ENCODE results near the gene FAR1.

FAR1 gene

GRCh38 chr11:13767471-13767870 is 99.0 kb downstream of the FAR1 start:
- Histone ChIP-seq H3K9ac (ENCODE audit: insufficient read length, low read depth) (no peak overlapping the region), H3K9me3 (ENCODE audit: insufficient read depth, low read length) (peaks cover 9% of the 10 kb centered on the region; the same call in 1 of the 2 replicates), H3K27me3 (ENCODE audit: insufficient read depth, insufficient read length) (no peaks in the 10 kb centered on the region), H3K4me1 (ENCODE audit: insufficient read depth, insufficient read length) (no peaks in the 10 kb centered on the region), H3K4me3 (ENCODE audit: insufficient read length, low read depth) (no peak overlapping the region), H3K36me3 (ENCODE audit: insufficient read depth, insufficient read length, low read length) (no peaks in the 10 kb centered on the region)
- TF ChIP-seq SUZ12 (IDR thresholded peaks at IDR 0.05; ENCODE audit: extremely low read depth, insufficient read depth, insufficient read length) (no peak), ZNF274 (IDR thresholded peaks at IDR 0.05; ENCODE audit: low read depth, low read length) (no peak), YY1 (IDR thresholded peaks at IDR 0.05; ENCODE audit: insufficient read depth, insufficient read length) (no peak)
- DNase-seq (ENCODE audit: low read depth, low spot score): no peak

DNA sequence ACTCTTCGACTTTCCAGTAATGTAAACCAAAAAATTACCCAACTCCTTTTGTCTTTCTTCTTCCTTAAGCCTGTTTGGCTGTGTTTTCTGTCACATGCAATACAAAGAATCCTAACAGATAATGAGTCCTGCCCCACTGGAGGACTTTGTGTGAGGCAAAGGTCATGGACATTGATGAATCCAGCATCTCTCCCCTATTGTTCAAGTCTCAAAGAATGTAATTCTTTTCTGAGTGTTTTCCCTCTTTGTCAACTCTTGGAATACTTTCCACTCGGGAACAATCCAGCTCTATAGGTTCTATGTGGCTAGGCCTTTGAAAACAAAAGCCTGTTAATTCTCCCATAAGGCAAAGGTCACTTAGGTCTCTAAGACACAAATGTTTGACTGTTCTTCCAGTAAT is 100.7 kb downstream of the FAR1 start:
- no peak overlapping the region for H3K9ac ChIP-seq (ENCODE audit: insufficient read length, low read depth)

DNA sequence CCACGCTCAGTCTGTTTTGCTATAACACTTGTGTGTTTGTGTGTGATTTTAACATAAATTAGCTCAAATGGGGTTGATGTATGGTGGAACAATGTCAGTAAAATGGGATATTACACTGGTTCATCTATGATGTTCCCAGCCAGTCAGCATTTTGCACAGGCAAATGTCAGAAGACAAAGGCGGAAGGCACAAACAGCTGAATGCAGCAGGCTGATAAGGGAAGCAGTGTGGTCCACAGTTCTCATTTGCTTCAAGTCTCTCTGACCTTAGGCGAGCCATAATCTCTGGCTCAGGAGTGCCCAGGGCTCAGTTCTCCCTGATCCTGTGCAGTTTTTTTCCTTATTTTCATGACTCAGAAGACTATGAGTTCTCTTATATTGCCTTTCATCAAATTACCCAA is 102.7 kb downstream of the FAR1 start:
- no peak overlapping the region for H3K9ac ChIP-seq (ENCODE audit: insufficient read length, low read depth)
- H3K4me3 ChIP-seq (ENCODE audit: insufficient read length, low read depth): no peak overlapping the region
- H3K9me3 ChIP-seq (ENCODE audit: insufficient read depth, low read length): peaks cover 9% of the 10 kb centered on the region; the same call in 1 of the 2 replicates
- H3K27me3 ChIP-seq (ENCODE audit: insufficient read depth, insufficient read length): no peaks in the 10 kb centered on the region
- H3K36me3 ChIP-seq (ENCODE audit: insufficient read depth, insufficient read length, low read length): no peaks in the 10 kb centered on the region
- no peaks in the 10 kb centered on the region for H3K4me1 ChIP-seq (ENCODE audit: insufficient read depth, insufficient read length)
- no peak for TF ChIP-seq YY1 (IDR thresholded peaks at IDR 0.05; ENCODE audit: insufficient read depth, insufficient read length)
- TF ChIP-seq SUZ12 (IDR thresholded peaks at IDR 0.05; ENCODE audit: extremely low read depth, insufficient read depth, insufficient read length): no peak
- no peak for TF ChIP-seq ZNF274 (IDR thresholded peaks at IDR 0.05; ENCODE audit: low read depth, low read length)
- no peak for DNase-seq (ENCODE audit: low read depth, low spot score)

More for the DNA sequence above, 100.7 kb downstream of the FAR1 start:
- no peaks in the 10 kb centered on the region for H3K4me1 ChIP-seq (ENCODE audit: insufficient read depth, insufficient read length)
- peaks cover 9% of the 10 kb centered on the region; the same call in 1 of the 2 replicates for H3K9me3 ChIP-seq (ENCODE audit: insufficient read depth, low read length)
- H3K36me3 ChIP-seq (ENCODE audit: insufficient read depth, insufficient read length, low read length): no peaks in the 10 kb centered on the region
- H3K27me3 ChIP-seq (ENCODE audit: insufficient read depth, insufficient read length): no peaks in the 10 kb centered on the region
- TF ChIP-seq SUZ12 (IDR thresholded peaks at IDR 0.05; ENCODE audit: extremely low read depth, insufficient read depth, insufficient read length): no peak
- TF ChIP-seq ZNF274 (IDR thresholded peaks at IDR 0.05; ENCODE audit: low read depth, low read length): no peak
- no peak for TF ChIP-seq YY1 (IDR thresholded peaks at IDR 0.05; ENCODE audit: insufficient read depth, insufficient read length)
- H3K4me3 ChIP-seq (ENCODE audit: insufficient read length, low read depth): no peak overlapping the region
- no peak for DNase-seq (ENCODE audit: low read depth, low spot score)

GRCh38 chr11:13772223-13773046 is 104.0 kb downstream of the FAR1 start:
- peaks cover 9% of the 10 kb centered on the region; the same call in 1 of the 2 replicates for H3K9me3 ChIP-seq (ENCODE audit: insufficient read depth, low read length)
- no peak overlapping the region for H3K9ac ChIP-seq (ENCODE audit: insufficient read length, low read depth)
- H3K36me3 ChIP-seq (ENCODE audit: insufficient read depth, insufficient read length, low read length): no peaks in the 10 kb centered on the region
- H3K4me3 ChIP-seq (ENCODE audit: insufficient read length, low read depth): no peak overlapping the region
- TF ChIP-seq SUZ12 (IDR thresholded peaks at IDR 0.05; ENCODE audit: extremely low read depth, insufficient read depth, insufficient read length) (no peak), YY1 (IDR thresholded peaks at IDR 0.05; ENCODE audit: insufficient read depth, insufficient read length) (no peak), ZNF274 (IDR thresholded peaks at IDR 0.05; ENCODE audit: low read depth, low read length) (no peak)
- no peaks in the 10 kb centered on the region for H3K27me3 ChIP-seq (ENCODE audit: insufficient read depth, insufficient read length)
- no peaks in the 10 kb centered on the region for H3K4me1 ChIP-seq (ENCODE audit: insufficient read depth, insufficient read length)
- peak; percentile 64 for DNase-seq (ENCODE audit: low read depth, low spot score)

DNA sequence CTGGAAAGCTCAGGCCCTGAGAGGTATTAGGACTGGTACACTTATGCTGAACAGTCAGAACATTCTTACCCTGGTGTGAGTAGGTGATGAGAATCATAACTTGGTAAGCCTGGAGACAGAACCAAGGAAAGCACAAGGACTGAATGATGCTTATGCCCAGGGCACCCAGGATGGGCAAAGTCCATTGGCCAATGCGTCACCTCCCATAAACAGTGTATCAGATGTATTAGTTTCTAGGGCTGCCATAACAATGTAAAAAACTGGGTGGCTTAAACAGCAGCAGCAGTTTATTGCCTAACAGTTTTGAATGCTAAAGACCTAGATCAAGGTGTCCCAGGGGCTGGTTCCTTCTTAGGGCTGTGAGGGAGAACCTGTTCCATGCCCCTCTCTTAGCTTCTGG is 107.0 kb downstream of the FAR1 start:
- H3K36me3 ChIP-seq (ENCODE audit: insufficient read depth, insufficient read length, low read length): no peaks in the 10 kb centered on the region
- DNase-seq (ENCODE audit: low read depth, low spot score): no peak
- H3K4me3 ChIP-seq (ENCODE audit: insufficient read length, low read depth): no peak overlapping the region
- H3K4me1 ChIP-seq (ENCODE audit: insufficient read depth, insufficient read length): no peaks in the 10 kb centered on the region
- TF ChIP-seq YY1 (IDR thresholded peaks at IDR 0.05; ENCODE audit: insufficient read depth, insufficient read length) (no peak), SUZ12 (IDR thresholded peaks at IDR 0.05; ENCODE audit: extremely low read depth, insufficient read depth, insufficient read length) (no peak), ZNF274 (IDR thresholded peaks at IDR 0.05; ENCODE audit: low read depth, low read length) (no peak)
- no peaks in the 10 kb centered on the region for H3K9me3 ChIP-seq (ENCODE audit: insufficient read depth, low read length)
- H3K9ac ChIP-seq (ENCODE audit: insufficient read length, low read depth): no peak overlapping the region
- no peaks in the 10 kb centered on the region for H3K27me3 ChIP-seq (ENCODE audit: insufficient read depth, insufficient read length)

DNA sequence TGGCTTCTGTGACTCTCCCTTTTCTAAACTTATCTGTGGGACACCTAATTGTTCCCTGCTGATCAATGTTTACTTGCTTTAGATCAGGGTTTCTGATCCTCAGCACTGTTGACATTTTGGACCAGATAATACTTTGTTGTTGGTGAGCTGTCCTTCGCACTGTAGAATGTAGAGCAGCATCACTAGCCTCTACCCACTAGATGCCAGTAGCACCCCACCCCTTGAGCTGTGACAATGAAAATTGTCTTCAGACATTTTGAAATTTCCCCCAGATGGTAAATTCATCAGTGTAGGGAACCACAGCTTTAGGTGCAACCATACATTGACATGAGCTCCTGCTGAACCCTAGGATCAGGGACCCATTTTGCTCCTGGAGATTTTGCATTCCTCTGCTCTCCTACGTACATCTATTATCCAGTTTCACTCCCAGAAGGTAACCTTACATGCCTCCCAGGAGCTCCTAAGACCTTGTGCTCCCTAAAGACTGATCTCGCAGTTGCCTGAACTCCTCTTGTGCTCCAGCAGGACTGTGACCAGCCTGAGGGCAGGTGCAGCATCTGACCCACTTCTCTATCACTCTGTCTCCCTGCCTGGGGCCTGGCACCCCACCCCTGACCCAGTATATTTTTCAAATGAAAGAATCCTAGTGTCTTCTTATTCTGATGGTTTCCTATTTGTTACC is 107.8 kb downstream of the FAR1 start:
- DNase-seq (ENCODE audit: low read depth, low spot score): no peak
- no peaks in the 10 kb centered on the region for H3K9me3 ChIP-seq (ENCODE audit: insufficient read depth, low read length)
- H3K4me1 ChIP-seq (ENCODE audit: insufficient read depth, insufficient read length): no peaks in the 10 kb centered on the region
- no peaks in the 10 kb centered on the region for H3K27me3 ChIP-seq (ENCODE audit: insufficient read depth, insufficient read length)
- no peaks in the 10 kb centered on the region for H3K36me3 ChIP-seq (ENCODE audit: insufficient read depth, insufficient read length, low read length)
- no peak overlapping the region for H3K4me3 ChIP-seq (ENCODE audit: insufficient read length, low read depth)
- no peak overlapping the region for H3K9ac ChIP-seq (ENCODE audit: insufficient read length, low read depth)
- no peak for TF ChIP-seq YY1 (IDR thresholded peaks at IDR 0.05; ENCODE audit: insufficient read depth, insufficient read length)

- no peak overlapping the region for H3K9ac ChIP-seq (ENCODE audit: insufficient read length, low read depth)
- TF ChIP-seq ZNF274 (IDR thresholded peaks at IDR 0.05; ENCODE audit: low read depth, low read length) (no peak), SUZ12 (IDR thresholded peaks at IDR 0.05; ENCODE audit: extremely low read depth, insufficient read depth, insufficient read length) (no peak), YY1 (IDR thresholded peaks at IDR 0.05; ENCODE audit: insufficient read depth, insufficient read length) (no peak)
These were observed 109.0 kb downstream of the FAR1 start for GRCh38 chr11:13777341-13777985.

More at GRCh38 chr11:13777341-13777985, 109.0 kb downstream of the FAR1 start:
- H3K27me3 ChIP-seq (ENCODE audit: insufficient read depth, insufficient read length): no peaks in the 10 kb centered on the region
- H3K9me3 ChIP-seq (ENCODE audit: insufficient read depth, low read length): no peaks in the 10 kb centered on the region
- no peak overlapping the region for H3K4me3 ChIP-seq (ENCODE audit: insufficient read length, low read depth)
- DNase-seq (ENCODE audit: low read depth, low spot score): no peak
- no peaks in the 10 kb centered on the region for H3K4me1 ChIP-seq (ENCODE audit: insufficient read depth, insufficient read length)
- H3K36me3 ChIP-seq (ENCODE audit: insufficient read depth, insufficient read length, low read length): no peaks in the 10 kb centered on the region

Measured in NT2/D1 (cell line).